Osteoblast (primary cell): ENCODE measurements around the gene BTN1A1. TPM values are rescaled to one million over a fixed set of nuclear protein-coding genes. Genes with fewer than 3 reads are reported as not detected.
A peak's percentile ranks its signal among the peaks of the same experiment; 100 is the strongest.

Experiments
- DNase-seq: peaks from one replicate; pipeline ENCODE4 v3.0.0; 2011; ENCODE audit warnings: low spot score, mixed read lengths; ENCODE audit not compliant: insufficient read length; ENCODE audit errors: missing footprints
- H2AFZ ChIP-seq: 2 replicates; pipeline ENCODE4 v1.6.0; 2011; ENCODE audit warnings: mild to moderate bottlenecking, low read length
- H3K27ac ChIP-seq: 2 replicates; pipeline ENCODE4 v1.5.1; 2011; ENCODE audit warnings: mild to moderate bottlenecking, low read depth, low read length, moderate library complexity
- H3K27me3 ChIP-seq: 2 replicates; pipeline ENCODE4 v1.6.0; 2012; ENCODE audit warnings: mild to moderate bottlenecking, control low read depth, inconsistent platforms, low read length, moderate library complexity; ENCODE audit not compliant: insufficient read depth
- H3K36me3 ChIP-seq: 2 replicates; pipeline ENCODE4 v1.5.1; 2011; ENCODE audit warnings: mild to moderate bottlenecking, low read length, control low read depth, moderate library complexity; ENCODE audit not compliant: insufficient read depth
- H3K4me1 ChIP-seq: 2 replicates; pipeline ENCODE4 v1.5.1; 2011; ENCODE audit warnings: mild to moderate bottlenecking, low read length, control low read depth, moderate library complexity; ENCODE audit not compliant: insufficient read depth
- H3K4me2 ChIP-seq: 2 replicates; pipeline ENCODE4 v1.6.0; 2011; ENCODE audit warnings: mild to moderate bottlenecking, low read length; ENCODE audit not compliant: insufficient read depth
- H3K4me3 ChIP-seq: fragments of 200-600 bp; sonication (generic); 3 replicates; pipeline ENCODE4 v1.5.1; 2012; ENCODE audit warnings: mild to moderate bottlenecking, low read length, inconsistent platforms; ENCODE audit not compliant: insufficient read depth
- H3K79me2 ChIP-seq: 2 replicates; pipeline ENCODE4 v1.6.0; 2012; ENCODE audit warnings: mild to moderate bottlenecking, low read length, control low read depth, inconsistent platforms; ENCODE audit not compliant: insufficient read depth
- H3K9me3 ChIP-seq: 2 replicates; pipeline ENCODE4 v1.5.1; 2011; ENCODE audit warnings: low read depth, low read length, control low read depth
- H4K20me1 ChIP-seq: 2 replicates; pipeline ENCODE4 v1.6.0; 2012; ENCODE audit warnings: mild to moderate bottlenecking, low read length, control low read depth; ENCODE audit not compliant: insufficient read depth
- CTCF ChIP-seq: IDR thresholded peaks from 2 replicates; pipeline ENCODE4 v1.5.1; 2011; ENCODE audit warnings: mild to moderate bottlenecking, low read depth, low read length, moderate library complexity; ENCODE audit errors: extremely low read depth
- total RNA-seq: library from RNA; depleted of rRNA; stranded (reverse); fragments of >200 nt; gene quantifications from 2 replicates; pipeline ENCODE4 v1.2.3, GENCODE V29; 2012

Gene BTN1A1
- total RNA-seq, 1 donor = under 0.01 TPM

- Histone ChIP-seq H4K20me1 (no peaks in the 10 kb centered on the region), H3K27ac (no peak overlapping the region), H3K9me3 (no peaks in the 10 kb centered on the region), H3K79me2 (no peaks in the 10 kb centered on the region), H3K36me3 (no peaks in the 10 kb centered on the region), H3K27me3 (peaks cover 12% of the 10 kb centered on the region), H2AFZ (no peak overlapping the region), H3K4me1 (no peaks in the 10 kb centered on the region), H3K4me3 (no peak overlapping the region), H3K4me2 (no peak overlapping the region)
- no peak for DNase-seq
- TF ChIP-seq CTCF = no peak
Measured at GRCh38 chr6:26494117-26494516, 6.0 kb upstream of the BTN1A1 start.

- H3K4me1 ChIP-seq = no peaks in the 10 kb centered on the region
- no peak for TF ChIP-seq CTCF
Measured at GRCh38 chr6:26495281-26495680, 4.8 kb upstream of the BTN1A1 start.

GRCh38 chr6:26497610-26498009 is 2.5 kb upstream of the BTN1A1 start:
- no peaks in the 10 kb centered on the region for H3K9me3 ChIP-seq
- no peak for DNase-seq
- H3K27ac ChIP-seq = no peak overlapping the region
- H2AFZ ChIP-seq = no peak overlapping the region
- H3K4me3 ChIP-seq = no peak overlapping the region
- no peak for TF ChIP-seq CTCF
- no peaks in the 10 kb centered on the region for H3K4me1 ChIP-seq
- H4K20me1 ChIP-seq = no peaks in the 10 kb centered on the region
- H3K4me2 ChIP-seq = no peak overlapping the region
- no peaks in the 10 kb centered on the region for H3K79me2 ChIP-seq
- no peaks in the 10 kb centered on the region for H3K36me3 ChIP-seq
- H3K27me3 ChIP-seq = peaks cover 31% of the 10 kb centered on the region

More at GRCh38 chr6:26495281-26495680, 4.8 kb upstream of the BTN1A1 start:
- Histone ChIP-seq H3K4me2 (no peak overlapping the region), H3K79me2 (no peaks in the 10 kb centered on the region), H3K27ac (no peak overlapping the region), H3K36me3 (no peaks in the 10 kb centered on the region), H3K9me3 (no peaks in the 10 kb centered on the region), H2AFZ (no peak overlapping the region), H3K4me3 (no peak overlapping the region), H3K27me3 (peaks cover 12% of the 10 kb centered on the region), H4K20me1 (no peaks in the 10 kb centered on the region)
- DNase-seq = no peak

GRCh38 chr6:26501482-26501986 is 1.4 kb downstream of the BTN1A1 start:
- no peak for TF ChIP-seq CTCF
- Histone ChIP-seq H2AFZ (peak overlapping the region; percentile 69), H3K4me3 (peak overlapping the region; percentile 59), H3K79me2 (no peaks in the 10 kb centered on the region), H3K36me3 (no peaks in the 10 kb centered on the region), H3K4me2 (peak overlapping the region; percentile 80), H3K27me3 (peaks cover 36% of the 10 kb centered on the region), H3K9me3 (no peaks in the 10 kb centered on the region), H4K20me1 (no peaks in the 10 kb centered on the region), H3K27ac (no peak overlapping the region), H3K4me1 (no peaks in the 10 kb centered on the region)
- DNase-seq = no peak
